Thyroid gland (tissue), 4 donors: ENCODE measurements around the gene FAM20C.

Experiments used
- CTCF ChIP-seq, 6 experiments: fragments of 200-600 bp in 3 of 6; fragments of 450-650 bp in 3 of 6; sonication (generic) in 3 of 6; IDR thresholded peaks; one replicate each; pipeline ENCODE4 v1.5.1; 2016 to 2019; ENCODE audit warnings: antibody characterized with exemption in 6 of 6, mild to moderate bottlenecking in 2 of 6, inconsistent platforms in 1 of 6, moderate library complexity in 1 of 6
- POLR2A ChIP-seq, 2 donors: fragments of 450-650 bp; IDR thresholded peaks; one replicate each; pipeline ENCODE4 v1.6.1; 2017; ENCODE audit warnings: antibody characterized with exemption in 2 of 2, mild to moderate bottlenecking in 2 of 2, moderate library complexity in 1 of 2

GRCh38 chr7:148543-148931, 43.8 kb upstream of the FAM20C start:
- TF ChIP-seq POLR2A (IDR thresholded peaks at IDR 0.05) (no peak), CTCF (IDR thresholded peaks at IDR 0.05) (no peak)
